Skeletal muscle tissue (tissue), 4 donors: ENCODE data around the gene CNRIP1. TPM values are rescaled to one million over a fixed set of nuclear protein-coding genes. Genes with fewer than 3 reads are reported as not detected.

Experiments used
- H3K27ac ChIP-seq: one replicate; pipeline ENCODE4 v1.7.0; 2013; ENCODE audit warnings: mild to moderate bottlenecking, low read depth, low read length, inconsistent platforms
- H3K27me3 ChIP-seq, 3 donors: one replicate each; pipeline ENCODE4 v1.7.0; 2013; ENCODE audit warnings: low read length in 3 of 3; ENCODE audit not compliant: control insufficient read depth in 3 of 3, insufficient read depth in 3 of 3
- H3K36me3 ChIP-seq, 3 donors: one replicate each; pipeline ENCODE4 v1.7.0; 2013; ENCODE audit warnings: low read length in 3 of 3; ENCODE audit not compliant: control insufficient read depth in 3 of 3, insufficient read depth in 3 of 3
- H3K4me1 ChIP-seq, 3 donors: one replicate each; pipeline ENCODE4 v1.7.0; 2013; ENCODE audit warnings: low read length in 3 of 3, mild to moderate bottlenecking in 3 of 3; ENCODE audit not compliant: control insufficient read depth in 3 of 3, insufficient read depth in 3 of 3
- H3K4me3 ChIP-seq, 3 donors: one replicate each; pipeline ENCODE4 v1.7.0; 2013; ENCODE audit warnings: low read length in 3 of 3
- H3K9ac ChIP-seq, 3 donors: one replicate each; pipeline ENCODE4 v1.7.0; 2013; ENCODE audit warnings: low read length in 3 of 3, mild to moderate bottlenecking in 3 of 3, moderate library complexity in 2 of 3, low read depth in 1 of 3
- H3K9me3 ChIP-seq, 3 donors: one replicate each; pipeline ENCODE4 v1.7.0; 2013; ENCODE audit warnings: low read length in 3 of 3; ENCODE audit not compliant: control insufficient read depth in 3 of 3
- total RNA-seq: library from RNA; depleted of rRNA; stranded (reverse); fragments of >200 nt; gene quantifications from one replicate; pipeline ENCODE4 v1.2.3, GENCODE V29; 2014
- donor health status: Osteomylitis.

The CNRIP1 gene
- total RNA-seq, 1 donor from 2014 or later = 17.7 TPM

- Histone ChIP-seq H3K9me3 (no peaks in the 10 kb centered on the region), H3K36me3 (no peaks in the 10 kb centered on the region), H3K9ac (no peak overlapping the region), H3K27ac (no peak overlapping the region), H3K4me1 (peaks cover 7 to 28% (median 11%) of the 10 kb centered on the region in 3 donors), H3K4me3 (no peak overlapping the region), H3K27me3 (no peaks in the 10 kb centered on the region)
Observed at GRCh38 chr2:68282811-68283418, 36.8 kb downstream of the CNRIP1 start.

- Histone ChIP-seq H3K27me3 (no peaks in the 10 kb centered on the region), H3K9me3 (no peaks in the 10 kb centered on the region), H3K9ac (no peak overlapping the region), H3K27ac (no peak overlapping the region), H3K4me1 (peaks cover 0 to 19% (median 6%) of the 10 kb centered on the region in 3 donors), H3K4me3 (no peak overlapping the region), H3K36me3 (no peaks in the 10 kb centered on the region)
Observed at GRCh38 chr2:68280796-68281195, 39.0 kb downstream of the CNRIP1 start.

- Histone ChIP-seq H3K9me3 (no peaks in the 10 kb centered on the region), H3K9ac (no peak overlapping the region), H3K27me3 (no peaks in the 10 kb centered on the region), H3K4me1 (peaks cover 0 to 19% (median 6%) of the 10 kb centered on the region in 3 donors), H3K4me3 (no peak overlapping the region), H3K36me3 (no peaks in the 10 kb centered on the region), H3K27ac (no peak overlapping the region)
Observed at GRCh38 chr2:68280348-68280747, 39.4 kb downstream of the CNRIP1 start.

- Histone ChIP-seq H3K9me3 (no peaks in the 10 kb centered on the region), H3K36me3 (no peaks in the 10 kb centered on the region), H3K4me1 (peaks cover 0 to 16% (median 6%) of the 10 kb centered on the region in 3 donors), H3K27me3 (no peaks in the 10 kb centered on the region), H3K27ac (peak overlapping the region; percentile 5), H3K4me3 (no peak overlapping the region), H3K9ac (no peak overlapping the region)
Observed at GRCh38 chr2:68279691-68280090, 40.1 kb downstream of the CNRIP1 start.

GRCh38 chr2:68278169-68278568, 41.6 kb downstream of the CNRIP1 start:
- H3K9ac ChIP-seq = no peak overlapping the region
- no peaks in the 10 kb centered on the region for H3K27me3 ChIP-seq
- H3K36me3 ChIP-seq = no peaks in the 10 kb centered on the region
- no peak overlapping the region for H3K4me3 ChIP-seq
- H3K9me3 ChIP-seq = no peaks in the 10 kb centered on the region
- H3K4me1 ChIP-seq = peaks cover 0 to 3% (median 3%) of the 10 kb centered on the region in 3 donors
- H3K27ac ChIP-seq = no peak overlapping the region

GRCh38 chr2:68274022-68274421, 45.7 kb downstream of the CNRIP1 start:
- no peak overlapping the region for H3K4me3 ChIP-seq
- H3K9ac ChIP-seq = no peak overlapping the region
- H3K27ac ChIP-seq = no peak overlapping the region
- H3K27me3 ChIP-seq = no peaks in the 10 kb centered on the region
- no peaks in the 10 kb centered on the region for H3K36me3 ChIP-seq
- H3K4me1 ChIP-seq = no peaks in the 10 kb centered on the region
- H3K9me3 ChIP-seq = no peaks in the 10 kb centered on the region

- H3K4me3 ChIP-seq = no peak overlapping the region
- no peaks in the 10 kb centered on the region for H3K36me3 ChIP-seq
- H3K27ac ChIP-seq = no peak overlapping the region
- H3K9me3 ChIP-seq = no peaks in the 10 kb centered on the region
- no peak overlapping the region for H3K9ac ChIP-seq
- no peaks in the 10 kb centered on the region for H3K4me1 ChIP-seq
- no peaks in the 10 kb centered on the region for H3K27me3 ChIP-seq
Observed at GRCh38 chr2:68272246-68272994, 47.3 kb downstream of the CNRIP1 start.

- H3K4me1 ChIP-seq = no peaks in the 10 kb centered on the region
- H3K9ac ChIP-seq = no peak overlapping the region
- no peak overlapping the region for H3K27ac ChIP-seq
- H3K4me3 ChIP-seq = no peak overlapping the region
- no peaks in the 10 kb centered on the region for H3K9me3 ChIP-seq
- H3K27me3 ChIP-seq = no peaks in the 10 kb centered on the region
- H3K36me3 ChIP-seq = no peaks in the 10 kb centered on the region
Observed at GRCh38 chr2:68266655-68267054, 53.1 kb downstream of the CNRIP1 start.

- H3K4me1 ChIP-seq = no peaks in the 10 kb centered on the region
- H3K4me3 ChIP-seq = no peak overlapping the region
- H3K9me3 ChIP-seq = no peaks in the 10 kb centered on the region
- H3K27ac ChIP-seq = no peak overlapping the region
- no peaks in the 10 kb centered on the region for H3K27me3 ChIP-seq
- H3K36me3 ChIP-seq = no peaks in the 10 kb centered on the region
- H3K9ac ChIP-seq = no peak overlapping the region
Observed at GRCh38 chr2:68263632-68264031, 56.1 kb downstream of the CNRIP1 start.

GRCh38 chr2:68258851-68259250, 60.9 kb downstream of the CNRIP1 start:
- Histone ChIP-seq H3K27me3 (no peaks in the 10 kb centered on the region), H3K36me3 (no peaks in the 10 kb centered on the region), H3K9me3 (no peaks in the 10 kb centered on the region), H3K27ac (no peak overlapping the region), H3K4me1 (peaks cover 0 to 3% (median 0%) of the 10 kb centered on the region in 3 donors), H3K4me3 (no peak overlapping the region), H3K9ac (no peak overlapping the region)
